GM12878 (cell line): Measurements from ENCODE around the gene PFKP.

ENCODE experiments used
- TF ChIP-seq, protein P1 (sequence below): fragments of 450-650 bp; IDR thresholded peaks from 2 replicates; pipeline ENCODE4 v1.6.1; 2017; ENCODE audit warnings: low read depth, mild to moderate bottlenecking, moderate library complexity
- TF ChIP-seq, protein P2 (sequence below), 3 experiments: IDR thresholded peaks in 2 of 3; conservative IDR thresholded peaks in 1 of 3; 2 replicates each; pipeline ENCODE4 v1.5.1; 2011; ENCODE audit warnings: low read depth in 3 of 3, low read length in 3 of 3, mild to moderate bottlenecking in 3 of 3, control low read depth in 2 of 3, moderate library complexity in 2 of 3, inconsistent platforms in 1 of 3, mixed read lengths in 1 of 3; ENCODE audit not compliant: control insufficient read depth in 2 of 3, insufficient read depth in 1 of 3; ENCODE audit errors: extremely low read depth in 1 of 3

DNA sequence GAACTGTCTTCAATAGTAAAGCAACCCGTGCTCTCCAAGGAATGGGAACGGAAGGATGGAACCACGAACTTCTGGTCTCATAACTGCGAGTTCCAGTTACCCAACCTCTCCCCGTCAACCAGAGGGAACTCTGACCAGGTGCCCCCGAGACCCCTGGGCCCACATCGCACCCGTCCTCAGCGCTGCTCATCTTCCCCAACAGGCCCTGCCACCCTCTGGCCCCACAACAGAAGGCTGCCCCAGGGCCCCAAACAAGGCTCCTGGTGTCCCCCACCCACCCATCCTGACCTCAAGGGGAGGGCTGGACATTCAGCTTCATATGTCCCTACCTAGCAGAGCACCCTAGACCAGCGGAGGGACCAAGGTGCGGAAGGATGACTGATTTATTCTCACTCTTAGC is 82.6 kb downstream of the PFKP start:
- TF ChIP-seq, protein P1, sequence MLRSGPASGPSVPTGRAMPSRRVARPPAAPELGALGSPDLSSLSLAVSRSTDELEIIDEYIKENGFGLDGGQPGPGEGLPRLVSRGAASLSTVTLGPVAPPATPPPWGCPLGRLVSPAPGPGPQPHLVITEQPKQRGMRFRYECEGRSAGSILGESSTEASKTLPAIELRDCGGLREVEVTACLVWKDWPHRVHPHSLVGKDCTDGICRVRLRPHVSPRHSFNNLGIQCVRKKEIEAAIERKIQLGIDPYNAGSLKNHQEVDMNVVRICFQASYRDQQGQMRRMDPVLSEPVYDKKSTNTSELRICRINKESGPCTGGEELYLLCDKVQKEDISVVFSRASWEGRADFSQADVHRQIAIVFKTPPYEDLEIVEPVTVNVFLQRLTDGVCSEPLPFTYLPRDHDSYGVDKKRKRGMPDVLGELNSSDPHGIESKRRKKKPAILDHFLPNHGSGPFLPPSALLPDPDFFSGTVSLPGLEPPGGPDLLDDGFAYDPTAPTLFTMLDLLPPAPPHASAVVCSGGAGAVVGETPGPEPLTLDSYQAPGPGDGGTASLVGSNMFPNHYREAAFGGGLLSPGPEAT, result no peak
- TF ChIP-seq, protein P2, sequence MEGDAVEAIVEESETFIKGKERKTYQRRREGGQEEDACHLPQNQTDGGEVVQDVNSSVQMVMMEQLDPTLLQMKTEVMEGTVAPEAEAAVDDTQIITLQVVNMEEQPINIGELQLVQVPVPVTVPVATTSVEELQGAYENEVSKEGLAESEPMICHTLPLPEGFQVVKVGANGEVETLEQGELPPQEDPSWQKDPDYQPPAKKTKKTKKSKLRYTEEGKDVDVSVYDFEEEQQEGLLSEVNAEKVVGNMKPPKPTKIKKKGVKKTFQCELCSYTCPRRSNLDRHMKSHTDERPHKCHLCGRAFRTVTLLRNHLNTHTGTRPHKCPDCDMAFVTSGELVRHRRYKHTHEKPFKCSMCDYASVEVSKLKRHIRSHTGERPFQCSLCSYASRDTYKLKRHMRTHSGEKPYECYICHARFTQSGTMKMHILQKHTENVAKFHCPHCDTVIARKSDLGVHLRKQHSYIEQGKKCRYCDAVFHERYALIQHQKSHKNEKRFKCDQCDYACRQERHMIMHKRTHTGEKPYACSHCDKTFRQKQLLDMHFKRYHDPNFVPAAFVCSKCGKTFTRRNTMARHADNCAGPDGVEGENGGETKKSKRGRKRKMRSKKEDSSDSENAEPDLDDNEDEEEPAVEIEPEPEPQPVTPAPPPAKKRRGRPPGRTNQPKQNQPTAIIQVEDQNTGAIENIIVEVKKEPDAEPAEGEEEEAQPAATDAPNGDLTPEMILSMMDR (IDR thresholded peaks at IDR 0.05 in 2 of 3, conservative IDR thresholded peaks at IDR 0.05 in 1 of 3; ENCODE audit: control insufficient read depth in 2 of 3, extremely low read depth in 1 of 3, insufficient read depth in 1 of 3, low read depth in 3 of 3, low read length in 3 of 3), result no peak
